Central memory CD8-positive, alpha-beta T cell (primary cell): Measurements from ENCODE around the gene AKTIP.

ENCODE experiments used
- ATAC-seq: fragments of 150-1000 bp; cut with Tn5 transposase; replicated peaks from 2 replicates; pipeline ENCODE4 v1.10.0; 2022; ENCODE audit warnings: mild to moderate bottlenecking, moderate FRiP score, moderate number of reproducible peaks; ENCODE audit not compliant: poor library complexity, severe bottlenecking; ENCODE audit errors: extremely low read depth
- DNase-seq, 2 donors: peaks; one replicate each; pipeline ENCODE4 v3.0.0; 2021; ENCODE audit warnings: low spot score in 2 of 2
- H3K27ac Mint-ChIP-seq: one replicate; pipeline ENCODE4 v1.8.0; 2022; ENCODE audit warnings: low read depth, mild to moderate bottlenecking, moderate library complexity, mixed read lengths
- H3K27me3 Mint-ChIP-seq: one replicate; pipeline ENCODE4 v1.8.0; 2022; ENCODE audit warnings: mixed read lengths
- H3K36me3 Mint-ChIP-seq: one replicate; pipeline ENCODE4 v1.8.0; 2022; ENCODE audit warnings: mild to moderate bottlenecking, moderate library complexity, mixed read lengths; ENCODE audit not compliant: insufficient read depth
- H3K4me1 Mint-ChIP-seq: one replicate; pipeline ENCODE4 v1.8.0; 2022; ENCODE audit warnings: mixed read lengths
- H3K4me3 Mint-ChIP-seq: one replicate; pipeline ENCODE4 v1.8.0; 2022; ENCODE audit warnings: mild to moderate bottlenecking, moderate library complexity, mixed read lengths
- H3K9me3 Mint-ChIP-seq: one replicate; pipeline ENCODE4 v1.8.0; 2022; ENCODE audit warnings: mixed read lengths

The AKTIP gene

DNA sequence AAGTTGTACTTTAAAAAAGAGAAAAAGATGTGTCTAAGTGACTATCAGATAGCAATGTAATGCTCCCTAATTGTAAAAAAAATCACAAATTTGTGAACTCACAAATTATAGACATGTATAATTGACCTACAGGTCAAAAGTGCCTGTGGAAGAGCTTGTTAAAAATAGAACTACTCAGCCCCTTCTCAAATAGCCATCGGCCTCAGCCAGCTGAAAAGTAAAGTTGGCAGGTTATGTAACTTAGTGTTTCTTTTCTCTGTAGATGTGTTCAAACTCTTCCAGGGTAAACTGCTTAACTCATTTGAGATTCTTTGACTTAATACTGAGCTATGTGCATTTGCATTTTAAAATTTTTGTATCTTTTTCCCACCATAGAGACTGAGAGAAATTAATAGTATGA lies 13.3 kb downstream of the AKTIP start:
- H3K36me3 Mint-ChIP-seq = peaks cover 68% of the 10 kb centered on the region
- no peak for ATAC-seq
- DNase-seq = no peak
- H3K9me3 Mint-ChIP-seq = peaks cover 7% of the 10 kb centered on the region
- peaks cover 23% of the 10 kb centered on the region for H3K4me1 Mint-ChIP-seq
- no peaks in the 10 kb centered on the region for H3K27me3 Mint-ChIP-seq
- no peak overlapping the region for H3K4me3 Mint-ChIP-seq
- H3K27ac Mint-ChIP-seq = peak overlapping the region; percentile 58

- peaks cover 32% of the 10 kb centered on the region for H3K4me1 Mint-ChIP-seq
- no peak overlapping the region for H3K4me3 Mint-ChIP-seq
- H3K36me3 Mint-ChIP-seq = peaks cover 77% of the 10 kb centered on the region
- DNase-seq = no peak
- ATAC-seq = no peak
- H3K27me3 Mint-ChIP-seq = no peaks in the 10 kb centered on the region
- H3K27ac Mint-ChIP-seq = peak overlapping the region; percentile 68
- H3K9me3 Mint-ChIP-seq = peaks cover 13% of the 10 kb centered on the region
Measured at GRCh38 chr16:53486230-53486629, 16.8 kb downstream of the AKTIP start.

DNA sequence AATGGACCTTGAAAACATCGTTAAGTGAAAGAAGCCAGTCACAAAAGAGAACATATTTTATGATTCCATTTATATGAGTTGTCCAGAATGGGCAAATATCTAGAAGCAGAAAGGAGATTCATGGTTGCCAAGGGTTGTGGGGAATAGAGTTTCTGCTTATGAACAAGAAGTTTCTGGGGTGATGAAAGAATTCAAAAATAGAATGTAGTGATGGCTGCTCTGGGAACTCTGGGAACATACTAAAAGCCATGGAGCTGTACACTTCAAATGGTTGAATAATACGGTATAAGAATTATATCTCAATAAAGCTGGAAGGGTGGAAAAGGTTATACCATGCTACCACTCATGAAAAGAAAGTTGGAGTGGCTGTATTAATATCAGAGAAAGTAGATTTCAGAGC lies 18.5 kb downstream of the AKTIP start:
- Mint-ChIP-seq H3K9me3 (peaks cover 13% of the 10 kb centered on the region), H3K27ac (peak overlapping the region; percentile 35), H3K4me1 (peaks cover 18% of the 10 kb centered on the region), H3K36me3 (peaks cover 83% of the 10 kb centered on the region), H3K4me3 (no peak overlapping the region), H3K27me3 (no peaks in the 10 kb centered on the region)
- no peak for DNase-seq
- ATAC-seq = no peak

DNA sequence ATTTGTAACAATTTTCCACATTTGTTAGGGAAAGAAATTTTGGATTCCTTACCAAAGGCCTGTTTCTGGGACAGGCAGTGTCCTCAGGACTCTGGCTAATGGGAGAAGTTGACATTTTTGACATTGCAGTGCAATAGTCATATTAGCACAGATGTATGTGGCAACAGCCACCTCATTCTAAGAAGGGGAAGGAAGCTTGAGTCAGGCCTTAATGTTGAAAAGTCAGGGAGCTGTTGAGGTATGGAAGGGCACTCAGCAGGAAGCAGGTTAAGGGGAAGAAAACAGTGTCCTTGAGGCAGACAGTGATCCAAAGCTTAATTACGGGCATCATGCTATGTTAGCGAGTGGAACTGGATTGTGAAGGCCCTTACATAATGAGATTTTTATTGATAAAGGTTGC lies 20.9 kb downstream of the AKTIP start:
- no peak for ATAC-seq
- H3K4me3 Mint-ChIP-seq = no peak overlapping the region
- H3K27ac Mint-ChIP-seq = no peak overlapping the region
- H3K36me3 Mint-ChIP-seq = peaks cover 88% of the 10 kb centered on the region
- H3K4me1 Mint-ChIP-seq = peaks cover 15% of the 10 kb centered on the region
- no peaks in the 10 kb centered on the region for H3K27me3 Mint-ChIP-seq
- peaks cover 18% of the 10 kb centered on the region for H3K9me3 Mint-ChIP-seq
- no peak for DNase-seq

GRCh38 chr16:53480394-53480793 lies 22.6 kb downstream of the AKTIP start:
- Mint-ChIP-seq H3K27me3 (no peaks in the 10 kb centered on the region), H3K4me1 (peaks cover 31% of the 10 kb centered on the region), H3K36me3 (peaks cover 84% of the 10 kb centered on the region), H3K9me3 (peaks cover 12% of the 10 kb centered on the region), H3K4me3 (no peak overlapping the region), H3K27ac (peak overlapping the region; percentile 69)
- ATAC-seq (no peak), DNase-seq (no peak)

DNA sequence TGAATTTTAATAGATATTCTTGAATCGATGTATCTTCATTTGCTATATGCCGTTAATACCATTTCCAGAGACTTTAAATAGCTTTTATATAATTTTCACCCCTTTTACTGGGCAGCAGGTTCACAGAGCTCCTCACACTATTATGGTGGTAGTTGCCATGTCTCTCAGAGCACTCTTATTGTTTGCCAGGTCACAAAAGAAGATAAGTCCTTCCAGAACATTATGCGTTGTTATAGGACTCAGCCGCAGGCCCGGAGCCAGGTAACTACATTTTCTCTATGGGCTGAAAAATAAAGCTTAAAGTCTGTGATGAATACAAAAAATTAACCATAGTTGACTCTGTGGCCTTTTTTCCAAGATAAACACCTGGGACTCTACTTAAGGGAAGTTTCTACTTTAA lies 24.0 kb downstream of the AKTIP start:
- Mint-ChIP-seq H3K4me3 (no peak overlapping the region), H3K9me3 (peaks cover 5% of the 10 kb centered on the region), H3K27ac (no peak overlapping the region), H3K4me1 (peaks cover 40% of the 10 kb centered on the region), H3K36me3 (peaks cover 81% of the 10 kb centered on the region), H3K27me3 (no peaks in the 10 kb centered on the region)
- no peak for ATAC-seq
- DNase-seq = no peak

DNA sequence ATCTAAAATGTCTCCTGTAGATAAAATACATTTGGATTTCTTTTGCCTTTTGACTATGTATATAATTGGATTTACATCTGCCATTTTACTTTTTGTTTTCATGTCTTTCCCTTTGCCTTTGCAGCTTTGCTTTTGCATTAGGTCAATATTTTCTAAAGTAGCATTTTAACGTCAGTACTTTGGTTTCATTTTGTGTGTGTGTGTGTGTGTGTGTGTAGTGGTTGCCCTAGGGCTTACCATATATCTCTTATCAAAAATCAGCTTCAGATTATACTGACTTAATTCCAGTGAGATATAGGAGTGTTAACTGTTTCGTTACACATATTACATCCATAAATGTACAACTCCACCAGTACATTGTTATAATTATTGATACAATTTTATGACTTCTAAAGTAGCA lies 26.1 kb downstream of the AKTIP start:
- Mint-ChIP-seq H3K27me3 (no peaks in the 10 kb centered on the region), H3K27ac (peak overlapping the region; percentile 40), H3K4me3 (peak overlapping the region; percentile 0), H3K9me3 (peaks cover 5% of the 10 kb centered on the region), H3K36me3 (peaks cover 78% of the 10 kb centered on the region), H3K4me1 (peaks cover 38% of the 10 kb centered on the region)
- DNase-seq = no peak
- no peak for ATAC-seq

DNA sequence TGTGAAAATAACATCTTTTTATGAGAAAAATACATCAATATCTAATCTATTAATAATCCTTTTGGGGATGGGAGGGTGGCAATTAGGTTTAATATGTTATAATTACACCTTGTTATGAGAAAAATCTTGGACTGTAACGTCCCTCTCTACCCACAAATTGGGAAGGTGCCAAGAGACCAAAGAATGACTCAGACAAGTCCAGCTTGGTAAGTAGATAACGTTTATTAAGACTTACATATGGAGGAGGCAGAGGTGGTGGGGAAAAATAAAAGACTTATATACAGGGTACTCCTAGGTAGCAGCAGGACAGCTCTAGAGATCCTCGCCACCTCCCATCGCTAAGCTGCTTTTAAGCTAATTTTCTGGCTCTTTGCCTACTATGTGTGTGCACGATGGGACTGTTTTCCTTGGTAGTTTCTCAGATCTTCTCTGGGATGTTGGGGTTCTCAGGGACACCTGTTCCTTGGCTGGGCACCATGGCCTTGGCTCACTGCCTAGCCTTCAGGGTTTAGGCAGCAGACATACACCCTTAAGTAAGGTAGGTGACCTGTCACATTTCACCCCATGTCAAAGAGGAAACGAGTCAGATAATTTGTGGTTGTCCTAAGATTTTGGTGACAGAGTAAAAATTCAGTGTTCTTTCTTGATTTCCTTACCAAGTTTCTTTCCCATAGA lies 37.3 kb downstream of the AKTIP start:
- DNase-seq (no peak), ATAC-seq (no peak)
- Mint-ChIP-seq H3K4me1 (peaks cover 24% of the 10 kb centered on the region), H3K27me3 (no peaks in the 10 kb centered on the region), H3K36me3 (peaks cover 77% of the 10 kb centered on the region), H3K27ac (no peak overlapping the region), H3K4me3 (peak overlapping the region; percentile 13), H3K9me3 (no peaks in the 10 kb centered on the region)

GRCh38 chr16:53458635-53459034 lies 44.4 kb downstream of the AKTIP start:
- H3K4me3 Mint-ChIP-seq = peak overlapping the region; percentile 37
- H3K27ac Mint-ChIP-seq = no peak overlapping the region
- ATAC-seq (no peak), DNase-seq (no peak)
- peaks cover 68% of the 10 kb centered on the region for H3K4me1 Mint-ChIP-seq
- no peaks in the 10 kb centered on the region for H3K9me3 Mint-ChIP-seq
- no peaks in the 10 kb centered on the region for H3K27me3 Mint-ChIP-seq
- peaks cover 74% of the 10 kb centered on the region for H3K36me3 Mint-ChIP-seq

GRCh38 chr16:53457670-53458069 lies 45.3 kb downstream of the AKTIP start:
- H3K36me3 Mint-ChIP-seq = peaks cover 67% of the 10 kb centered on the region
- H3K27ac Mint-ChIP-seq = peak overlapping the region; percentile 82
- peak; percentile 45 to 81 for DNase-seq
- peaks cover 66% of the 10 kb centered on the region for H3K4me1 Mint-ChIP-seq
- H3K9me3 Mint-ChIP-seq = no peaks in the 10 kb centered on the region
- no peaks in the 10 kb centered on the region for H3K27me3 Mint-ChIP-seq
- peak overlapping the region; percentile 81 for H3K4me3 Mint-ChIP-seq
- ATAC-seq = peak; percentile 87

GRCh38 chr16:53456625-53457024 lies 46.4 kb downstream of the AKTIP start:
- Mint-ChIP-seq H3K9me3 (no peaks in the 10 kb centered on the region), H3K27ac (peak overlapping the region; percentile 82), H3K4me3 (peak overlapping the region; percentile 81), H3K4me1 (peaks cover 69% of the 10 kb centered on the region), H3K36me3 (peaks cover 64% of the 10 kb centered on the region), H3K27me3 (no peaks in the 10 kb centered on the region)
- ATAC-seq (peak; percentile 75), DNase-seq (peak in 1 of 2 donors; percentile 60)

GRCh38 chr16:53453928-53454327 lies 49.1 kb downstream of the AKTIP start:
- Mint-ChIP-seq H3K9me3 (no peaks in the 10 kb centered on the region), H3K27ac (peak overlapping the region; percentile 47), H3K4me1 (peaks cover 69% of the 10 kb centered on the region), H3K36me3 (peaks cover 50% of the 10 kb centered on the region), H3K27me3 (no peaks in the 10 kb centered on the region), H3K4me3 (peak overlapping the region; percentile 71)
- ATAC-seq (peak; percentile 29), DNase-seq (peak in 1 of 2 donors; percentile 13)

GRCh38 chr16:53449816-53450517 lies 53.0 kb downstream of the AKTIP start:
- no peak for DNase-seq
- H3K9me3 Mint-ChIP-seq = no peaks in the 10 kb centered on the region
- peaks cover 50% of the 10 kb centered on the region for H3K4me1 Mint-ChIP-seq
- H3K4me3 Mint-ChIP-seq = peak overlapping the region; percentile 77
- H3K27ac Mint-ChIP-seq = no peak overlapping the region
- ATAC-seq = peak; percentile 27
- H3K27me3 Mint-ChIP-seq = no peaks in the 10 kb centered on the region
- H3K36me3 Mint-ChIP-seq = peaks cover 39% of the 10 kb centered on the region
